Brain microvascular endothelial cell (primary cell): Measurements from ENCODE around the gene TRIM67.
"Not testable (repeated sequence)": the region's sequence is repeated elsewhere in the genome, so short reads cannot be mapped to it uniquely, and the experiment has no call there.

Experiments used
- DNase-seq: peaks from one replicate; pipeline ENCODE4 v3.0.0-alpha.2; 2020
- H3K27ac ChIP-seq: fragments of 250-450 bp; sonication (Bioruptor Pico); 2 replicates; pipeline ENCODE4 v1.5.1; 2020; ENCODE audit warnings: mild to moderate bottlenecking, moderate library complexity
- H3K27me3 ChIP-seq: fragments of 250-450 bp; sonication (Bioruptor Pico); replicated peaks from 2 replicates; pipeline ENCODE4 v1.5.1; 2020; ENCODE audit warnings: mild to moderate bottlenecking
- H3K36me3 ChIP-seq: fragments of 250-450 bp; sonication (Bioruptor Pico); replicated peaks from 2 replicates; pipeline ENCODE4 v1.5.1; 2020; ENCODE audit warnings: mild to moderate bottlenecking
- H3K4me3 ChIP-seq: 2 replicates; pipeline ENCODE4 v1.5.1; 2011; ENCODE audit warnings: low read depth, mild to moderate bottlenecking, control low read depth, low read length, moderate library complexity
- in situ Hi-C: cut with HindIII; loops from 2 replicates; pipeline ENCODE4 v1.10.0; 2017; ENCODE audit warnings: low sequenced_read_pairs, low pct_ligation_motif_present
- TF ChIP-seq, protein P1 (sequence below): IDR thresholded peaks from 2 replicates; pipeline ENCODE4 v1.5.1; 2011; ENCODE audit warnings: low read depth, mild to moderate bottlenecking, moderate library complexity, low read length, control low read depth, inconsistent platforms; ENCODE audit errors: missing control alignments

Gene TRIM67

GRCh38 chr1:231124746-231125145 lies 37.1 kb upstream of the TRIM67 start:
- no peak overlapping the region for H3K4me3 ChIP-seq
- no peak overlapping the region for H3K27ac ChIP-seq
- in situ Hi-C loops = no loop called here
- DNase-seq = no peak
- no peaks in the 10 kb centered on the region for H3K36me3 ChIP-seq
- TF ChIP-seq, protein P1, sequence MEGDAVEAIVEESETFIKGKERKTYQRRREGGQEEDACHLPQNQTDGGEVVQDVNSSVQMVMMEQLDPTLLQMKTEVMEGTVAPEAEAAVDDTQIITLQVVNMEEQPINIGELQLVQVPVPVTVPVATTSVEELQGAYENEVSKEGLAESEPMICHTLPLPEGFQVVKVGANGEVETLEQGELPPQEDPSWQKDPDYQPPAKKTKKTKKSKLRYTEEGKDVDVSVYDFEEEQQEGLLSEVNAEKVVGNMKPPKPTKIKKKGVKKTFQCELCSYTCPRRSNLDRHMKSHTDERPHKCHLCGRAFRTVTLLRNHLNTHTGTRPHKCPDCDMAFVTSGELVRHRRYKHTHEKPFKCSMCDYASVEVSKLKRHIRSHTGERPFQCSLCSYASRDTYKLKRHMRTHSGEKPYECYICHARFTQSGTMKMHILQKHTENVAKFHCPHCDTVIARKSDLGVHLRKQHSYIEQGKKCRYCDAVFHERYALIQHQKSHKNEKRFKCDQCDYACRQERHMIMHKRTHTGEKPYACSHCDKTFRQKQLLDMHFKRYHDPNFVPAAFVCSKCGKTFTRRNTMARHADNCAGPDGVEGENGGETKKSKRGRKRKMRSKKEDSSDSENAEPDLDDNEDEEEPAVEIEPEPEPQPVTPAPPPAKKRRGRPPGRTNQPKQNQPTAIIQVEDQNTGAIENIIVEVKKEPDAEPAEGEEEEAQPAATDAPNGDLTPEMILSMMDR = no peak
- no peaks in the 10 kb centered on the region for H3K27me3 ChIP-seq

DNA sequence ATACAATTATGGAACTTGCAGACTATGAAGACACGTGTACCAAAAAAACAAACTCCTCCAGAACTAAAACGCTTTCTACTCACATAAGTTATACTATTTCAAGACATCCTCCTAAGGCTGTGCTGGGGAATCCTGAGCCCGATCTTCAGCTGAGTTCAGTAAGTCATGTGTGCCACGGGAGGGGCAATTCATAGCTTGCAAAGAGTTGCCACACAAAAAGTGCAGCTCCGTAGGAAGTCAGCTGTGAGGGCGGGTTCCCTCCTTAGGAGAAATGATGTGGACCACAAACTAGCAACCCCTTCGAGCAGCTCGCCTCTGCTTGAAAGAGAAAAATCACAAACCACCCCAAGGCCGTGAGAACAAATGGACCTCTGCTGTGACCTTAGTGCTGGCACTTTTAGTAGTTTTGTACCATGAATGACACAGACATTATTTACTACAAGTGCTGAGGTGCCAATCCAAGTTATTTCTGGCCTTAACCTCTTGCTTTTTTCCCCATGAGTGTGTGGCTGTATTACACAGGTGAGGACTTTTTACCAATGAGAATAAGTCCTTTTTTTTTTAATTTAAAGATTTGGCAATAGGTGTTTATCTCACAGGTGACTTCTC lies 35.8 kb upstream of the TRIM67 start:
- Histone ChIP-seq H3K36me3 (no peaks in the 10 kb centered on the region), H3K27ac (no peak overlapping the region), H3K27me3 (no peaks in the 10 kb centered on the region), H3K4me3 (no peak overlapping the region)
- TF ChIP-seq, protein P1 = no peak
- no peak for DNase-seq
- in situ Hi-C loops = no loop called here

GRCh38 chr1:231127106-231127505 lies 34.8 kb upstream of the TRIM67 start:
- H3K27me3 ChIP-seq, in situ Hi-C loops, H3K27ac ChIP-seq, H3K36me3 ChIP-seq, DNase-seq, H3K4me3 ChIP-seq: not testable (repeated sequence)

DNA sequence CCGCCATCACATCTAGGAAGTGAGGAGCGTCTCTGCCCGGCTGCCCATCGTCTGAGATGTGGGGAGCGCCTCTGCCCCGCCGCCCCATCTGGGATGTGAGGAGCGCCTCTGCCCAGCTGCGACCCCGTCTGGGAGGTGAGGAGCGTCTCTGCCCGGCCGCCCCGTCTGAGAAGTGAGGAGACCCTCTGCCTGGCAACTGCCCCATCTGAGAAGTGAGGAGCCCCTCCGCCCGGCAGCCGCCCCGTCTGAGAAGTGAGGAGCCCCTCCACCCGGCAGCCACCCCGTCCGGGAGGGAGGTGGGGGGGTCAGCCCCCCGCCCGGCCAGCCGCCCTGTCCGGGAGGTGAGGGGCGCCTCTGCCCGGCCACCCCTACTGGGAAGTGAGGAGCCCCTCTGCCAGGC lies 33.4 kb upstream of the TRIM67 start:
- H3K36me3 ChIP-seq, H3K27me3 ChIP-seq, in situ Hi-C loops, DNase-seq, H3K4me3 ChIP-seq, H3K27ac ChIP-seq: not testable (repeated sequence)

DNA sequence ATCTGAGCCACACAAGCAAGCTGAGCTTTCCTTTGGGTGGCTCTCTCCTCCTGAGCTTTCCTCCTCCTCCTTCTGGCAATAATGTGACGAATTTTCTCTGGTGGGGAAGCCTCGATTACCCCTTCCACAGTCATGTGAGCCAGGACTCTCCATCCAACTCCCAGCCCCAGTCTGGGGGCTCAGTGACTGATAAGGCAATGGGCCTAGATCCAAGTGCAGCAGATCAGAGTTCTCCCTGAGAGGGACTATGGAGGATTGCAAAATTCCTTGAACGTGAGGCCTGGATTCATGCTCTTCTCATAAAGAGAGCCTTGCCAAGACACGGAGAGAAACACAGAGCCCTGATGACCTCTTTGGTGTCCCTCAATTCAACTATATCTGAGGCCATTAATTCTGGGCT lies 31.3 kb upstream of the TRIM67 start:
- Histone ChIP-seq H3K36me3 (no peaks in the 10 kb centered on the region), H3K27me3 (no peaks in the 10 kb centered on the region), H3K4me3 (no peak overlapping the region), H3K27ac (no peak overlapping the region)
- DNase-seq = no peak
- in situ Hi-C loops = no loop called here
- TF ChIP-seq, protein P1 = no peak

GRCh38 chr1:231132591-231132990 lies 29.3 kb upstream of the TRIM67 start:
- H3K27ac ChIP-seq, DNase-seq, H3K36me3 ChIP-seq, H3K27me3 ChIP-seq, in situ Hi-C loops, H3K4me3 ChIP-seq: not testable (repeated sequence)

DNA sequence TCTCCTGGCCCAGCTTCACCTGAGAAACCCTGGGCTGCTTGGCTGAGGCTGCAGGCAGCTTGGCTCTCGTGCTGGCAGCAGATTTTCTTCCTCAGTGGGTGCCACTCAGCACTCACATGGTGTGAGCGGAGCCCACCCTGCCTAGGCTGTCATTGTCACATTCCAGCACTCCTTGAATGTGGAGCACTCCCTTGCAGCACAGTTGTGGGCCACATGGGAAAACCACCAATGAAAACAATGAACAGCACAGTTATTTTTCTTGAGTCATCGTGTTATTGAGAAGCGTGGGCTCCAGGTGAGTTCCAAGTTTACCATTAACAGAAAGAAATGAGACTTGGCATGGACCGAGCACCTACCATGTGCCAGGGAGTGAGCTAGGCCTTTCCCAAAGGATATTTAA lies 27.2 kb upstream of the TRIM67 start:
- Histone ChIP-seq H3K4me3 (no peak overlapping the region), H3K36me3 (no peaks in the 10 kb centered on the region), H3K27ac (no peak overlapping the region), H3K27me3 (no peaks in the 10 kb centered on the region)
- in situ Hi-C loops = no loop called here
- no peak for DNase-seq
- TF ChIP-seq, protein P1 = no peak
